KOPT-K1 (cell line): ENCODE data around the gene HOXC13.

Source experiments
- H3K27ac ChIP-seq: fragments of 200-600 bp; sonication (generic); 2 replicates; pipeline ENCODE4 v1.5.1; 2016; ENCODE audit warnings: antibody characterized with exemption, mild to moderate bottlenecking, low read depth, low read length; ENCODE audit not compliant: poor library complexity, severe bottlenecking
- H3K36me3 ChIP-seq: fragments of 200-600 bp; sonication (generic); 2 replicates; pipeline ENCODE4 v1.5.1; 2017; ENCODE audit warnings: antibody characterized with exemption, mild to moderate bottlenecking, low read length, moderate library complexity; ENCODE audit not compliant: insufficient read depth
- H3K9me3 ChIP-seq: fragments of 200-600 bp; sonication (generic); 2 replicates; pipeline ENCODE4 v1.5.1; 2017; ENCODE audit warnings: antibody characterized with exemption, low read length, mild to moderate bottlenecking; ENCODE audit not compliant: insufficient read depth, poor library complexity, severe bottlenecking

HOXC13 gene, protein sequence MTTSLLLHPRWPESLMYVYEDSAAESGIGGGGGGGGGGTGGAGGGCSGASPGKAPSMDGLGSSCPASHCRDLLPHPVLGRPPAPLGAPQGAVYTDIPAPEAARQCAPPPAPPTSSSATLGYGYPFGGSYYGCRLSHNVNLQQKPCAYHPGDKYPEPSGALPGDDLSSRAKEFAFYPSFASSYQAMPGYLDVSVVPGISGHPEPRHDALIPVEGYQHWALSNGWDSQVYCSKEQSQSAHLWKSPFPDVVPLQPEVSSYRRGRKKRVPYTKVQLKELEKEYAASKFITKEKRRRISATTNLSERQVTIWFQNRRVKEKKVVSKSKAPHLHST

DNA sequence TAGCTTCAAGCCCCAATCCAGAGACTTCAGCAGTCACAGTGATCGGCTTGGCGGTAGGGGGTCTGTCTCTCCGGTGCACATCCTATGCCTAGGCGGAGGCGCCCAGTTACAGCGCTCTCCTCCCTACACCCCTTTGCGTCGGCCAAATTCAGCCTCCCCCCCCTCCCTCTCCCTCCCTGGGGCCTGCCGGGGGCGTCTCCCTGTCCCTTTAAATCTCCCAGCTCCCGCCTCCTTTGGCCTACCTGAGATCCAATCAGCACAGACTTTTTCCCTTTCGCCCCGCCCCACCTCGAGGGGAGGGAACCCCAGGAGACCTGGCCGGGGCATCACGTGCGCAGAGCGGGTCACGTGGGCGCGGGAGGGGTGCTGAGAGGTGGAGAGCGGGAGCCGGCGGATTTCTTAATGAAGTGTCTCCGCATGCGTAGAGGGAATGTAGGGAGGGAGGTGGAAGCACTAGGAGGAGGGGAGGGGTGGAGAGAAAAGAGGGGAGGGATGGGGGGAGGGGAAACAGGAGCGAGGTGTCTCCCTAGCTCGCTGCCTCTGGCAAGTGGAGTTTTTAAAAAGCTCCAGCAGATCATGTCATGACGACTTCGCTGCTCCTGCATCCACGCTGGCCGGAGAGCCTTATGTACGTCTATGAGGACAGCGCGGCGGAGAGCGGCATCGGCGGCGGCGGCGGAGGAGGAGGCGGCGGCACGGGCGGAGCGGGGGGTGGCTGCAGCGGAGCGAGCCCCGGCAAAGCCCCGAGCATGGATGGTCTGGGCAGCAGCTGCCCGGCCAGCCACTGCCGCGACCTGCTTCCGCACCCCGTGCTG, at the start of gene HOXC13:
Gene HOXC13 (plus strand): TSS at position 506 of the 815 bp plus-strand sequence. CDS start 76 bp downstream, at position 582.
- no peak within 1 kb of the TSS for H3K27ac ChIP-seq

DNA sequence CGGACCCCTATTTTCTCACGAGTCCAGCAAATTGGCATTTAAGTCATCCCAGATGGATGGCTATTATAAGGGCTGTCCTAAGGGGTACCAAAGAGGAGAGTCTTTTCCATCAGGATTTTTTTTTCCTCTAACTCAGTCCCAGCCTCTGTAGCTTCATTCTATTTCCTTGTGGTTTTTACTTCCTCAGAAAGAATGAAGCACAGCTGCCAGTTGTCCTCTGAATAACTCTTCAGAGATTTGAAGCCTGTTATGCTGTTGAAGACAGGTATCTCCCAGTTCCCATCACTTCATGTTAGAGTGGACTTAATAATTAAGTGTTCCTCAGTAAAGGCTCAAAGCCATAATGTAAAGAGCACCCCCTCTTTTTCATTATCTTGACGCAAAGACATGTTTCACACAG, 48.5 kb upstream of the HOXC13 start:
- Histone ChIP-seq H3K9me3 (no peaks in the 10 kb centered on the region), H3K36me3 (no peaks in the 10 kb centered on the region), H3K27ac (no peak overlapping the region)

More for the DNA sequence above, at the start of gene HOXC13:
- Histone ChIP-seq H3K36me3 (no peaks in the 10 kb centered on the region), H3K9me3 (no peaks in the 10 kb centered on the region)

DNA sequence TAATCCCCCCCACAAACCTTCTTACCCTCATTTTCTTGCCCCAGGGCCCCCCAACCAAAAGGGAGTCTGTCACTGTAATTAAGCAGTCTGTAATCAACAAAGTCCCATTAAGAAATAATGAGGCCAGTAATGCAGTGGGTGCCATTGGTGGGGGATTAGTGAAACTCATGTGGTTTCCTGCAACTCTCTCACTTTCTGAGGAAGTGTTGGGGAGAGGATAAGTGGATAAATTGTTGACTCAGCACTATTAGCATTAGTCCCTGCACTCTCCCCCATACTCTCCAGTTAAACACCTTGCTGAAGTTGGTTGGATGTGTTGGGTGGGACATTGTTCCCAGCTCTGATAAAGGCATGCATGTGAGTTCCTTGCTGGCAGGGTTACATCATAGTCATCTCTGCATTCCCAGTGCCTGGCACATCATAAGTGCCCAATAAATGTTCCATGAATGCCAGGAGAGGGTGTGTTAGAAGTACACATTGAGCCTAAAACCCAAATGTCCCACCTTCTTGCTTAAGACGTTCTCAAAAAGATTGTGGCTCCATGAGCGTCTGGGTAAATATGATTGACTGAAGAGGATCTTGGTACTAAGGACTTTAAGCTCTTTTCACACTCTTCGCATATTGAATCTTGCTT, 45.8 kb upstream of the HOXC13 start:
- H3K27ac ChIP-seq: no peak overlapping the region
- no peaks in the 10 kb centered on the region for H3K36me3 ChIP-seq
- no peaks in the 10 kb centered on the region for H3K9me3 ChIP-seq

DNA sequence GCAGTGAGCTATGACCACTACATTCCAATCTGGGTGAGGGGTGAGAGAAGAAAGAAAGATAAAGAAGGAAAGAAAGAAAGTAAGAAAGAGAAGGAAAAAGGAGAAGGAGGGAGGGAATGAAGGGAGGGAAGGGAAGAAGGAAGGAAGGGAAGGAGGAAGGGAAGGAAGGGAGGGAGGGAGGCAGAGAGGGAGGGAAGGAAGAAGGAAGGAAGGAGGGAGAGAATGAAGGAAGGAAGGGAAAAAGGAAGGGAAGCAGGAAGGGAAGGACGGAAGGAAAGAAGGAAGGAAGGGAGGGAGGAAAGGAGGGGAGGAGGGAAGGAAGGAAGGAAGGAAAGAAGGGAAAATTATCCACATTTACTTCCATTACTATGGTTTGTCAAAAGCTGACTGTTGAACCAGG, 39.4 kb upstream of the HOXC13 start:
- H3K36me3 ChIP-seq: no peaks in the 10 kb centered on the region
- H3K27ac ChIP-seq: no peak overlapping the region
- no peaks in the 10 kb centered on the region for H3K9me3 ChIP-seq

DNA sequence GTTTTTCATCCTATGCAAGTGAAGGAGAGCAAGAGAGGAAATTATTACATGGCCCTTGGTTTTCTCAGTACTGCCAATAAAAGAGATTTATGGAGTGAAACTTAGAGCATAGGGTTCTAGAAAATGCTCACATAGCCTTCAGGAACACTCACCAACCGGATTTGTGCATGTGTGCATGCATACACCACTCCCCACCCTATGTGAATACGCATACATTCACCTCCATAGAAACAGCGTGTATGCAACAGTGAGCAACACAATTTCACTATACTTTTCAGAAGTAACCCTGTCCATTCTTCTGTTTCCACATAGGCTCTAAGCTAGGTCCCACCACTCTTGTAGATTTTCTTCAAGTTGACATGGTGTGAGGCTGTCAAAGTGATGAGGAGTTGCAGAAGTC, 31.5 kb upstream of the HOXC13 start:
- Histone ChIP-seq H3K36me3 (no peaks in the 10 kb centered on the region), H3K27ac (no peak overlapping the region), H3K9me3 (no peaks in the 10 kb centered on the region)

DNA sequence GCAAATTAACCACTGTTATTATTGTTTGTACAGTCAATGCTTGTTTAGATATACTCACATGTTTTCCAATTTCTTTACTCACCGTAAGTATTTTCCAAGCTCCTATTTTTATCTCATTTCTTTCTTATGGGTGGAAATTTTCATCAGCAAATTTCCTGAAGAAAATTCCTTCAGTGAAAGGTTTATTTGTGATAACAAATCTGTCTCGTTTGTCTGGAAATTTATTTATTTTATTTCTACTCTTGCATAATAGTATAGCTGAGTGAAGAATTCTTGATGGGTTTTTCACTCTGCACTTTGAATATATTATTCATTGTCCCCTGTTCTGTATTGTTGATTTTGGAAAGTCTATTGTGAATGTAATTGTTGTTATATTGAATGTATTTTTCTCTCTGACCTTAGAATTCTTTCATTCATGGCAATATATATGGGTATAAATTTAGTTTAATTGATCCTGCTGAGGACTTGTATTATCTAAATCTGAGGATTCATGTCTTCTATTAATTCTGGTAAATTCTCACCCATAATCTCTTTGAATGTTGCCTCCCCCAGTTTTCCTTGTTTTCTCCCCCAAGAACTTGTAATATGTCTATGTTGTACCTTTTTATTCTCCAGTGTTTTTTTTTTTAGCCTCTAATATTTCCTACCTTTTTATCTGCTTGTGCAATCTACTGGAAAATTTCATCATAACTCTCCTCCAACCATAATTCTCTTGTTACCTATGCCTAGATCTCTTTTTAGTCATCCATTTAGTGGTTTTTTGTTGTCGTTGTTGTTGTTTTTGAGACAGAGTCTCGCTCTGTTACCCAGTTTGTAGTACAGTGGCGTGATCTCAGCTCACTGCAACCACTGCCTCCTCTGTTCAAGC, 21.6 kb upstream of the HOXC13 start:
- Histone ChIP-seq H3K9me3 (no peaks in the 10 kb centered on the region), H3K27ac (no peak overlapping the region), H3K36me3 (no peaks in the 10 kb centered on the region)

DNA sequence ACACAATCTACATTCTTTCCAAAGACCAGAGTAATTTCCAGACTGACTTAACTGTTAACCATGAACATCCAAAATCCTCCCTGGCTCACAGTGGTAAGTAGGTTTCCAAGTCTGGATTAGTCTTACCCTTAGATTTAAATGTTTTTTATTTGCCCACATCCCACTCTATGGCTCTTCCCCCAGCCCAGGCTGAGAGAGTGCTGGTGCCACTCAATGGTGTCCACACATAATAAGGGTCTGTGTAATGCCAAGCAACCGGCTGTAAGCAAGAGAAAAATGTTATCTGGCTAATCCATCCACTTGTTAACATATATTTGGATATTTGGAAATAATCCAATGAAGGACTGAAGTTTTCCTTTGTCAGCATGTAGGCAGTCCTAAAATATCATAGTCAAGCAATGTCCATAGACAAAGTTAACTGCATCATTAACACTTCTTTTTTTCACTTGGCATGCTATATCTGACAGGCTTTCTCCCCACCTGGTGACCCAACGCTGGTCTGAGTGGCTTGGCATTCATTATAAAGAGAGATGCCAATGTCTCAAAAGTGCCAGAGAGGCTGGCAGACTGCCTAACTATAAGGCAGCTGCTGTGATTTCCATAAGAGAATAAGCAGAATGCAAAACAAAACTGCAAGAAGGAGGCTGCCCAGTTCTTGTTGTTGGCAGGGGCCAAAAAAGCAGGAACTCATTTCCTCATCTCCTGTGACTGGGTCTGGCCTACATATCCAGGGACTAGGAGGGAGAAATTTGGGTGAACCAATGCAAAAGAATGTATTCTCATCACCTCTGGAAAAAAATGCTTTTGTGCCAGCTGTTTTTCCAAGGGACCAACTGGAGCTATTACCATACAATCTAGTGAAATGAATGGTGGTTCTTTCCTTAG, 13.9 kb upstream of the HOXC13 start:
- H3K9me3 ChIP-seq: no peaks in the 10 kb centered on the region
- no peaks in the 10 kb centered on the region for H3K36me3 ChIP-seq
- H3K27ac ChIP-seq: no peak overlapping the region

DNA sequence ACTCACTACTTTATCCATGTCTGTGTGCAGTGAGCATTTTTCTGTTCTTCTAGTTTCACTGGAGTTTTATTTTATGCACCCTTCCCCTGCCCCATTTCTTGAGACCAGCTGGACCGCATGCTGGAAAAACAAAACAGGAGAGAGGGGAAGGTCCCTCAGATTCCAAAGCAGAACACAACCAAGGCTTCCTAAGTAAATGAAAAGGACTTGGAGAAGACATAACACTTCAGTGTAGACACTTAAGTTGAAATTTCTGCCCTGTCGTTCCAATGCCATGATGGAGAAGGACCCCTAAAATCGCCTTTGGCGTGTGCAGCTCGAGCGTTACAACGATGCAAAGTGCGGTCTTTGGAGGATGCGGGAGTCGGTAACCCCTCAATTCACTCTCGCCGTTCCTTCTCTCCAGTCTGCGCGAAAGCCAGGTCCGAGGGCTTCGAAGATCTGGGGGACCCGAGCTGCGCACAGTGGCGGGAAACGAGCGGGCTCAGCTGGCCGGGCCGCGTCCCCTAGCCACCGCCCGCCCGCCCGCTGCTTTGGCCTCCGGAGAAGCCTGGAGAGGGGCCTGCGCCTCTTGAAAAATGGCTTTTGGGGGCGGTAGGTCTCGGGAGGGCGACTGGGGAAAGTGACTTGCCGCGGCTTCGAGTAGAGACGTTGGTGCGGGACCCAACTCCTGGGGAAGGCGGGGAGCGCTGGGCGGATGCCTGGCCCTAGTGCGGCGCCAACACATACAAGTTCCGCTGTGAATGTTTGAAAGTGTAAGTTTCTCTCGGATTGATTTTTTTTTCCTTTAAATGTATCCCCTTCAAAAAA, 11.2 kb upstream of the HOXC13 start:
- Histone ChIP-seq H3K27ac (no peak overlapping the region), H3K9me3 (no peaks in the 10 kb centered on the region), H3K36me3 (no peaks in the 10 kb centered on the region)

DNA sequence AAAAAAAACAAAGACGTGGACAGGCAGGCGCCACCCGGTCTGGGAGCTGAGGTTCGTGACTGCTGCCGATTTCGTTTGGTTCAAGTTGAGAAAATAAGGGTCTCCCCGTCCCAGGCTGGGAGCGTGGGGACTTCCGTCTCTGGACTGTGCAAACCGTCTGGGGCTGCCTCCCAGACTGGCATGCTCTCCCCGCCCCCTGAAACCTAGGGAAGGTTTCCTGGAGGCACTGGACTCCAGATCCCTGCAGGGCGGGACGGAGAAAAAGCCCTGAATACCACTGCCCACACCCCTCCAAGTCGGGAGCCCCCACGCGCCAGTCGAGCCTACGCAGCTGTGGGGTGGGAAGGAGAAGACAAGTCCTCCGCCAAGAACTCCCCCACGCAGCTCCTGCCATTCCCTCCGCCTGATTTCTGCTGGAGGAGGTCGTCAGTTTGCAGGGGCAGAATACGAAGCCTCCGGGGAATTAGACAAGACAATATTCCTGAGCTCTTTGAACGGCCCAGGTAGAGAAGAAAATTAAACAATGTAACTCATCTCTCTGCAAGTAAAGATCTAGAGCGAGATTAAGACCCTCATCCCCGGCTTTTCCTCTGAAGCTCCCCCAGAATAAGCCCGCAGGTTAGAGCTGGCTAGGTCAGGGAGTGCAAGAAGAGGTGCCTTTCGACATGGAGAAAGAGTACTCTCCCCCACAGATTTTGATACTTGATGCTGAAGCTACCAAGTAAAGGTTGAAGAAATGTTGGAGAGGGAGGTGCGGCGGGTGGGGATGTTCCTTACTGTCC, 10.4 kb upstream of the HOXC13 start:
- H3K27ac ChIP-seq: no peak overlapping the region

DNA sequence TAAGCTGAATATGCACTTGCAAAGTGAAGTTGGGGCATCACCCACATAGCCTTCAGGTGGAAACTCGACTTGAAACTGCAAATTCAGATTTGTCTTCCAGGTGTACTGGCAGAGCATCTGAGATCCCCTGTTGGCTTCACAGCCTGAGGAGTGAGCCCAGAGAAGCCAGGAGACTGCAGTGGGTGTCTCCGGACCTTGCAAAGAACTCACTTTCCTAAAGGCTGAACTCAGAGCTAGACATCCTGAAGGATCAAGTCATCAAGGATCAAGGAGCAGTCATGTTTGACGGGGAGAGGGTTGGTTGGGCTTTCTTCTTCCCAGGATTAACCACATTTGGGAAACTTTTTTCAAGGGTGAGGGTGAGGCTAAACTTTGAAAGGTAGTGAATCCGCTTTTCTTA, 9.1 kb upstream of the HOXC13 start:
- H3K36me3 ChIP-seq: no peaks in the 10 kb centered on the region
- H3K9me3 ChIP-seq: no peaks in the 10 kb centered on the region
- no peak overlapping the region for H3K27ac ChIP-seq

More for the DNA sequence above, 10.4 kb upstream of the HOXC13 start:
- Histone ChIP-seq H3K36me3 (no peaks in the 10 kb centered on the region), H3K9me3 (no peaks in the 10 kb centered on the region)

DNA sequence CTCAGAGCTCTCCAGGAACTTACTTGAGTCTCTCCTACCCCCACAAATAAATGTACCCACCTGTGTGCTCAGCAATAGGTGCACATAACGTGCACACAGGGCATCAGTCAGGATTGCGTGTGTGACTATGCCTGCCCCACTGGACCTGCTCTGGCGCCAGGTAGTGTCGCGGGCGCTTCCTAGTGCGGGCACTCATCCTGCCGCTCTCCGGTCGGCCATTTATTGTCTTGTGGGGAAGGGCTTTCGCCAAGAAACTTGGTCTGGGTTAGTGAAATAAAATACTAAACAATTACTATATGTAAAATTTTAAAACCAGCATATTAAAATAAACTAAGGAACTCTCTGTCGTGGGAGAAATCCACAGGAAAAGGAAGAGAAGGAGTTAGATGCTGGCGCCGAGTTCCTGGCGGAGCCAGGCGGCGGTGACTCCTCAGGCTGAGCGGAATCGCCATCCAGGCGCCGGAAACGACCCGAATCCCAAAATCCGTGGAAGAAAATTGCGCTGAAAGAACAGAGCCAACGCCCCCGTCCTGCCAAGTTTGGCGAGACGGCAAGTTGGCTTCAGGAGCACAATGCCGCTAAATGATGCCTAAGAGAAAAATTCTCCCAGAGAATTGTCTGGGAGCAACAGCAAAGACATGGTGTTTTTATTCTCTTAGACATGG, 7.9 kb upstream of the HOXC13 start:
- no peaks in the 10 kb centered on the region for H3K9me3 ChIP-seq
- H3K27ac ChIP-seq: no peak overlapping the region
- no peaks in the 10 kb centered on the region for H3K36me3 ChIP-seq

DNA sequence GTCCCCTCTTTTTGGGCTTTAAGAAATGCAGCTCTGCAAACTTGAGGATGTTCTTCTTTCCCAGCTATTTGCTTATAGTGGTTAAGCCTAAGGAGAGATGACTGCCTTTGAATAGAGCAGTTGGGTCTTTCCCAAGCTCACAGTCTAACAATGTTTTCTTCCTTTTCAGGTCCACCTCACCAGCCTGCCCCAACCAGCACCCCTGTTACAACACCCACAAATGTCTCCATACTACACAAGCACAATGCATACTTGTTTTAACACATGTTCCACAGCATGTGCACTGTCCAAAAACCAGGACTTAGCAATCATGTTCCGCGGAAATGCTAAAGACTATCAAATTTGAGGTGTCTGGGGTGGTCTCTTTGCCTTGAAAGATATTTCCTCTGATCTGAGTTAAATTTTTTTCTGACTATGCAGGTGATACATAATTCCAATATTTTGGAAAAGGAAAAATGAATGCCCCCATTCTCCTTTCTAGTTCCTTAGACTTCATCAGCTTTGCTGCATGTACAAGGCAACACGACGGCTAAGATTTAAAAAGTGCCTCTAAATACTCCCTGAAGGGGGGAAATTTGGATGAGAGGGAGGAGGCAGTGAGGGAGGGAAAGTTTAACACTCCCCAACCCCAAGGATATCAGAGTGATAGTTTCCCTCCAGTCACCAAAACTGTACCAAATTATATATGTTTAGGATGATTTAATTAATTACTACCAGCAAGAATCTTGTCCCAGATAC, 6.6 kb upstream of the HOXC13 start:
- Histone ChIP-seq H3K9me3 (no peaks in the 10 kb centered on the region), H3K27ac (no peak overlapping the region), H3K36me3 (no peaks in the 10 kb centered on the region)
